CD8-positive, alpha-beta memory T cell (primary cell): ENCODE measurements around the gene SYCN. TPM values are rescaled to one million over a fixed set of nuclear protein-coding genes. Genes with fewer than 3 reads are reported as not detected.
"Not testable (repeated sequence)": the region's sequence is repeated elsewhere in the genome, so short reads cannot be mapped to it uniquely, and the experiment has no call there.

Experiments used
- CTCF ChIA-PET: fragments of 350-600 bp; sonication (Branson Sonifier 250); formaldehyde crosslinking; loops from one replicate; lab custom pipeline; 2021; ENCODE audit warnings: antibody characterized with exemption; lab: Charles Lee
- POLR2A ChIA-PET: fragments of 350-600 bp; sonication (Branson Sonifier 250); formaldehyde crosslinking; loops from one replicate; lab custom pipeline; 2021; ENCODE audit warnings: antibody characterized with exemption; lab: Charles Lee
- DNase-seq, 5 donors: peaks; one replicate each; pipeline versions ENCODE4 v3.0.0 to v3.0.0-alpha.2; 2020 to 2022; ENCODE audit warnings: mixed read lengths in 1 of 5
- H3K27ac ChIP-seq: one replicate; pipeline ENCODE4 v1.7.0; 2013; ENCODE audit warnings: low read depth, mild to moderate bottlenecking, low read length, moderate library complexity
- H3K27me3 ChIP-seq: 2 replicates; pipeline ENCODE4 v1.7.0; 2013; ENCODE audit warnings: low read length, mild to moderate bottlenecking; ENCODE audit not compliant: insufficient read depth, poor library complexity, severe bottlenecking
- H3K36me3 ChIP-seq: 2 replicates; pipeline ENCODE4 v1.7.0; 2013; ENCODE audit warnings: mild to moderate bottlenecking, low read length, moderate library complexity; ENCODE audit not compliant: insufficient read depth
- H3K4me1 ChIP-seq: 2 replicates; pipeline ENCODE4 v1.7.0; 2013; ENCODE audit warnings: mild to moderate bottlenecking, low read length, moderate library complexity; ENCODE audit not compliant: insufficient read depth
- H3K4me3 ChIP-seq: 2 replicates; pipeline ENCODE4 v1.7.0; 2013; ENCODE audit warnings: mild to moderate bottlenecking, low read length
- H3K9me3 ChIP-seq: 2 replicates; pipeline ENCODE4 v1.7.0; 2013; ENCODE audit warnings: mild to moderate bottlenecking, low read length
- H3K27ac Mint-ChIP-seq, 8 donors: one replicate each; pipeline ENCODE4 v1.8.0; 2020 to 2021; ENCODE audit warnings: mixed read lengths in 8 of 8, mild to moderate bottlenecking in 6 of 8, inconsistent platforms in 3 of 8, moderate library complexity in 3 of 8
- H3K27me3 Mint-ChIP-seq, 2 donors: one replicate each; pipeline ENCODE4 v1.8.0; 2020 to 2021; ENCODE audit warnings: mixed read lengths in 2 of 2, mild to moderate bottlenecking in 1 of 2, moderate library complexity in 1 of 2
- H3K36me3 Mint-ChIP-seq, 3 donors: one replicate each; pipeline ENCODE4 v1.8.0; 2020 to 2021; ENCODE audit warnings: mixed read lengths in 3 of 3, inconsistent platforms in 1 of 3, mild to moderate bottlenecking in 1 of 3
- H3K4me1 Mint-ChIP-seq, 3 donors: one replicate each; pipeline ENCODE4 v1.8.0; 2020 to 2021; ENCODE audit warnings: mixed read lengths in 3 of 3, inconsistent platforms in 1 of 3, mild to moderate bottlenecking in 1 of 3
- H3K4me3 Mint-ChIP-seq, 7 donors: one replicate each; pipeline ENCODE4 v1.8.0; 2020 to 2021; ENCODE audit warnings: mixed read lengths in 7 of 7, mild to moderate bottlenecking in 6 of 7, moderate library complexity in 4 of 7, inconsistent platforms in 2 of 7
- H3K9me3 Mint-ChIP-seq, 5 donors: one replicate each; pipeline ENCODE4 v1.8.0; 2020 to 2022; ENCODE audit warnings: mixed read lengths in 5 of 5, mild to moderate bottlenecking in 3 of 5, moderate library complexity in 2 of 5, inconsistent platforms in 1 of 5
- polyA plus RNA-seq: library from polyadenylated mRNA; unstranded; fragments of 300-500 nt; fragmentation: Illumina TruSeq; gene quantifications from one replicate; pipeline ENCODE4 v1.2.3, GENCODE V29; 2021
- total RNA-seq, 2 experiments: library from RNA; stranded (reverse); gene quantifications; one replicate each; pipeline ENCODE4 v1.2.3, GENCODE V29; 2021

SYCN gene
- total and polyA plus RNA-seq, 3 experiments from 2014 or later, result not detected

DNA sequence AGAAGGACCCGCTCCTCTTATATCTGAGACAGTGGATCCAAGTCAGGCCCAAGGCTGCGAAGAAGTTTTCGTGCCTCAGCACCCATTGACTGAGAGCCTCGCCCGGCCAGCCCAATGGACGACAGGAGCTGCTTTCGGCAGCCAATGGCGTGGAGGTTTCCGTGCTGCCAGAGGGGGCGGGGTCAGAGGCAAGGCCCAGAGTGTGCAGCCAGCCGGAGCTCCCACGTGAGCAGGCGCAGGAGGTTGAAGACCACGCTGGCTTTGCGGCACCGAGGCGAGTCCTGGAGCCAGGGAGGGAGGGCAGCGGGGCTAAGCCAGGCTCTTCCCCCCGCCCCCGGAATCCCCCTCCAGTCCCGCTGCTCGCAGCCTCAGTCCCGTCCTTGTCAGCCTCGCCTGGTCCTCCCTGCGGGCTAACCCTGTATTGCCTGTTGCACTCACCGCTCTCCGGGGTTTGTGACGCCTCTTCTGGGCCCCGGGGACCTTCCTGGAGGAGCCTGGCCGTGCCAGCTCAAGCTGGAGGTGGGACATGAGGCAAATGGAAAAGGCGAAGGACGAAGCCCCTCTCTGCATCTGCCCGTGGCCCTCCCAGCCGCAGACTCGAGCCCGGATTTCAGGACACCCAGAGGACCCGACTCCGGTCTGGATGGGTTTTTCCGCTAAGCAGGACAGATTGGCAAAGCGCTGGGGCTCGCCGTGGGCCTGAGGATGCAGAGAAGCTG lies 43.0 kb upstream of the SYCN start:
- Histone ChIP-seq H3K27ac (no peak overlapping the region), H3K9me3 (no peaks in the 10 kb centered on the region), H3K27me3 (no peaks in the 10 kb centered on the region), H3K36me3 (no peaks in the 10 kb centered on the region), H3K4me3 (no peak overlapping the region), H3K4me1 (no peaks in the 10 kb centered on the region)
- Mint-ChIP-seq H3K9me3 (no peaks in the 10 kb centered on the region), H3K27me3 (peaks cover 7 to 8% of the 10 kb centered on the region in 2 donors), H3K4me1 (peaks cover 0 to 6% (median 5%) of the 10 kb centered on the region in 3 donors), H3K36me3 (peaks cover 0 to 1% (median 0%) of the 10 kb centered on the region in 3 donors), H3K4me3 (peak overlapping the region in 5 of 7 donors; percentile 57 to 71 (median 63)), H3K27ac (peak overlapping the region in 2 of 8 donors; percentile 47 to 57)
- CTCF ChIA-PET, result interaction anchor here (1.2 kb wide), 1 partner anchor 12 kb away, joined by 3 read pairs; no protein-coding TSS in a partner anchor
- peak in 2 of 5 donors; percentile 20 to 60 for DNase-seq
- POLR2A ChIA-PET, result no interaction called here

DNA sequence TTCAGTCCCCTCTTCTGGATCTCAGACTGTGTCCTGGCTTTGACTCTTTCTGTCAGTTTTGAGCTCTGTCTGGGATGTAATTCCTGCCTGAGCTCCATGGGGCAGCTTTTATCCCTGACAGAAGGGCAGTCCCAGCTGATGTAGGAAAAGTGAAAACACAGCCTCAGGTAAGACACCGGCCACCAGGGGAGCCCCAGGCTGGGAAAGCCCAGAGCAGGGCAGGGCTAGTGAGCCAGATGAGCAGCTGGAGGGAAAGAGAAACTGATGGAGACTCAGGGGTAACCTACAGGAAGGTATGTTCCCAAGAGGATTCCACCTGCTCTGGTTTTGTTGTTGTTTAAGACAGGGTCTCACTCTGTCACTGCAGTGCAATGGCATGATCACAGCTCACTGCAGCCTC lies 41.1 kb upstream of the SYCN start:
- CTCF ChIA-PET, H3K27me3 ChIP-seq, POLR2A ChIA-PET, H3K4me3 Mint-ChIP-seq, H3K4me1 Mint-ChIP-seq, H3K27me3 Mint-ChIP-seq, DNase-seq, H3K27ac ChIP-seq, H3K4me1 ChIP-seq, H3K27ac Mint-ChIP-seq, H3K4me3 ChIP-seq, H3K36me3 Mint-ChIP-seq, H3K9me3 Mint-ChIP-seq, H3K36me3 ChIP-seq, H3K9me3 ChIP-seq: not testable (repeated sequence)

DNA sequence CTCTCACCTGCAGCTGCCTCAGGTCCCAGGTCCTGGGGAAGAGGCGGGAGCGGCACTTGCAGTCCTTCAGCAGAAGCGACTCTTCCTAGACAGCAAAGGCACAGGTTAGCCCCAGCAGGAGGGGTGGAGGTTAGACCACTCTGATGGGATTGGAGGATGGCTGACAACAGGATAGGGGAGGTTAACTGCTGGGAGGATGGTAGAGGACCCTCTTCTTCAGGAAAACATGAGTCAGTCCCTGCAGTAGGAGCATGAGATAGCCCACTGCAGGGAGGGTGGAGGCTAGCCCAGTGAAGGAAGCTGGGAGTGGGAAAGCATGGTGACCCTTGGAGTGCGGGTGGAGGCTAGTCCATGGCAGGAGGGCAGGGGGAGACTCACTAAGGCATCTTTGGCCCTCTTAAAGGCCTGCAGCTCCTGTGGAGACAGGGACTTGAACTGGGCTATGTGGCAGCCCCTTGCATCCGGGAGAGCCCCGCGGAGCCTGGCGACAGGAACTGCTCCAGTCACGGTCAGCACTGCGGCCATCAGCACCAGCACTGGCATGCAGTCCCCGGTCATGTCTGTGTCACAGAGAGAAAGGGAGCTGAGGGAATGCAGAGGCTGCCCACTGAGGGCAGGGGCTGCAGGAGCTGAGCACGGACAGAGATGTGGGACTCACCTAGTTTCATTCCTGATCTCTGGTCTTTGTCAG lies 40.5 kb upstream of the SYCN start, which contains the start of gene IFNL3:
Gene IFNL3 (minus strand): TSS at position 597 of the 691 bp plus-strand sequence. CDS start 39 bp downstream, at position 558.
- H3K27ac Mint-ChIP-seq, H3K9me3 Mint-ChIP-seq, H3K4me1 ChIP-seq, H3K4me3 ChIP-seq, DNase-seq, H3K9me3 ChIP-seq, CTCF ChIA-PET, H3K27ac ChIP-seq, POLR2A ChIA-PET, H3K27me3 Mint-ChIP-seq, H3K36me3 ChIP-seq, H3K4me1 Mint-ChIP-seq, H3K27me3 ChIP-seq, H3K36me3 Mint-ChIP-seq: not testable (repeated sequence)
- peak within 1 kb of the TSS in 2 of 7 donors; percentile 41 to 45 for H3K4me3 Mint-ChIP-seq

DNA sequence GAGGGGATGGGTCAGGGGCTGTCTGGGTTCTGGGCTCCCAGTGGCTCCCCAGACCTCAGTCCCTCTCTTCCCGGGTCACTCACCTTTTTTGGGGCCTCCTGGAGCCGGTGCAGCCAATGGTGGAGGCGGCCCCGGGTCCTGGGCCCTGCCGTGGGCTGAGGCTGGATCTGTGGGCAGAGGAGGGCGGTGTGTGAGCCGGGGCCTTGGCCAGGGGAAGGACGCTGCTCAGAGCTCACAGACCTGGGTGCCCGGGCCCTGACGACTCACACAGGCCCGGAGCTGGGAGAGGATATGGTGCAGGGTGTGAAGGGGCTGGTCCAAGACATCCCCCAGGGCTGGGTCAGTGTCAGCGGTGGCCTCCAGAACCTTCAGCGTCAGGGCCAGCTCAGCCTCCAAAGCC lies 39.7 kb upstream of the SYCN start:
- H3K36me3 ChIP-seq, POLR2A ChIA-PET, H3K9me3 Mint-ChIP-seq, H3K4me3 Mint-ChIP-seq, H3K27ac Mint-ChIP-seq, H3K27ac ChIP-seq, H3K4me1 Mint-ChIP-seq, H3K36me3 Mint-ChIP-seq, H3K27me3 Mint-ChIP-seq, H3K4me1 ChIP-seq, DNase-seq, H3K9me3 ChIP-seq, H3K27me3 ChIP-seq, CTCF ChIA-PET, H3K4me3 ChIP-seq: not testable (repeated sequence)

DNA sequence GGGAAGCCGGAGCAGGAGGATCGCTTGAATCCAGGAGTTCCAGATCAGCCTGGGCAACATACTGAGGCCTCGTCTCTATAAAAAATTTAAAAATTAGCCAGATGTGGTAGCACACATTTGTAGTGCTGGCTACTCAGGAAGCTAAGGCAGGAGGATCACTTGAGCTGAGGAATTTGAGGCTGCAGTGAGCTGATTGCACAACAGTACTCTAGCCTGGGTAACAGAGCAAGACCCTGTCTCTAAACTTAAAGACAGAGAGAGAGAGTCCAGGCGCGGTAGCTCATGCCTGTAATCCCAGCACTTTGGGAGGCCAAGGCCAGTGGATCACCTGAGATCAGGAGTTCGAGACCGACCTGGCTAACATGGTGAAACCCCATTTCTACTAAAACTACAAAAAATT lies 36.4 kb upstream of the SYCN start:
- Histone ChIP-seq H3K4me3 (no peak overlapping the region), H3K4me1 (peaks cover 17% of the 10 kb centered on the region), H3K9me3 (no peaks in the 10 kb centered on the region), H3K36me3 (no peaks in the 10 kb centered on the region), H3K27ac (no peak overlapping the region), H3K27me3 (no peaks in the 10 kb centered on the region)
- CTCF ChIA-PET, result no interaction called here
- peaks cover 21 to 29% (median 27%) of the 10 kb centered on the region in 3 donors for H3K4me1 Mint-ChIP-seq
- no peak overlapping the region for H3K27ac Mint-ChIP-seq
- H3K9me3 Mint-ChIP-seq, result no peaks in the 10 kb centered on the region
- no peak overlapping the region for H3K4me3 Mint-ChIP-seq
- peaks cover 1 to 3% of the 10 kb centered on the region in 2 donors for H3K27me3 Mint-ChIP-seq
- DNase-seq, result no peak
- POLR2A ChIA-PET, result no interaction called here
- no peaks in the 10 kb centered on the region for H3K36me3 Mint-ChIP-seq

DNA sequence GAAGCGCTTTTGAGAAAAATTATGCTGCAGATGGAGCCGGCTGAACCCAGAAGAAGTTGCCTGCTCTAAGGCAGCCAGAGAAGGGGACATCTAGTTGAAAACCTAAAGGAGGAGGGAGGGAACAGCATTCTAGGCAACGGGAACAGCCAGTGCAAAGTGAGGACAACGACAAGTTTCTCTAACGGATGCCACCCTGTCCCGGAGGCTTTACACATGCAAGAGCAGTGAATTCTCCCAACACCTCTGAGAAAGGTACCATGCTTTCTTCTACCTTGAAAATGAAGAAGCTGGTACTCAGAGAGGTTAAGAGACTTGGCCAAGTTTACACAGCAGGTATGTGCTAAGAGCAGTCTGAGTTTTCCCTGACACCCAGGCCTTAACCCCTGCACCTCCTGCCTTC lies 34.9 kb upstream of the SYCN start:
- H3K27ac ChIP-seq, result no peak overlapping the region
- ChIA-PET POLR2A (no interaction called here), CTCF (interaction anchor here (1.7 kb wide), 1 partner anchor 128 kb away, joined by 4 read pairs; no protein-coding TSS in a partner anchor)
- no peaks in the 10 kb centered on the region for H3K36me3 ChIP-seq
- Mint-ChIP-seq H3K4me3 (peak overlapping the region in 1 of 7 donors; percentile 59), H3K27ac (peak overlapping the region in 3 of 8 donors; percentile 61 to 84 (median 66)), H3K27me3 (peaks cover 3% of the 10 kb centered on the region in 2 donors), H3K4me1 (peaks cover 21 to 29% (median 27%) of the 10 kb centered on the region in 3 donors), H3K36me3 (no peaks in the 10 kb centered on the region), H3K9me3 (no peaks in the 10 kb centered on the region)
- peaks cover 17% of the 10 kb centered on the region for H3K4me1 ChIP-seq
- H3K9me3 ChIP-seq, result no peaks in the 10 kb centered on the region
- DNase-seq, result no peak
- no peaks in the 10 kb centered on the region for H3K27me3 ChIP-seq
- H3K4me3 ChIP-seq, result no peak overlapping the region

DNA sequence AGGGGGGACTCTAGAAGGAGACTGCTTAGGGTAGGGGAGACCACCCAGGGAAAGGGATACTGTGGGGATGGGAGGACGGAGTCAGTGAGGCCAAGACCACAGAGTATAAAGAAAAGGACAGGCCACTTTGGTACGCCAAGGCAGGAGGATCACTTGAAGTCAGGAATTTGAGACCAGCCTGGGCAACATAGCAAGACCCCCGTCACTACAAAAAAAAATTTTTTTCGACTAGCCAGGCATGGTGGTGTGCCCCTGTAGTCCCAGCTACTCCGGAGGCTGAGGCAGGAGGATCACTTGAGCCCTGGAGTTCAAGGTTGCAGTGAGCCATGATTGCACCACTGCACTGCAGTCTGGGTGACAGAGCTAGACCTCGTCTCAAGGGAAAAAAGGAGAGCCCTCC lies 34.1 kb upstream of the SYCN start:
- Mint-ChIP-seq H3K4me3 (peak overlapping the region; percentile 41 to 79 (median 73)), H3K36me3 (no peaks in the 10 kb centered on the region), H3K4me1 (peaks cover 21 to 29% (median 27%) of the 10 kb centered on the region in 3 donors), H3K27me3 (peaks cover 0 to 3% of the 10 kb centered on the region in 2 donors), H3K9me3 (no peaks in the 10 kb centered on the region), H3K27ac (peak overlapping the region; percentile 69 to 93 (median 84))
- H3K4me3 ChIP-seq, result peak overlapping the region; percentile 17
- H3K27me3 ChIP-seq, result no peaks in the 10 kb centered on the region
- H3K9me3 ChIP-seq, result no peaks in the 10 kb centered on the region
- ChIA-PET POLR2A (no interaction called here), CTCF (interaction anchor here (0.8 to 1.7 kb wide), 3 partner anchors 13 to 138 kb away, joined by 3 to 4 read pairs (median 3); no protein-coding TSS in a partner anchor)
- H3K36me3 ChIP-seq, result no peaks in the 10 kb centered on the region
- DNase-seq, result no peak
- peaks cover 17% of the 10 kb centered on the region for H3K4me1 ChIP-seq
- H3K27ac ChIP-seq, result no peak overlapping the region
